Stimulated activated CD4-positive, alpha-beta T cell treated with anti-CD3 and anti-CD28 coated beads, Interleukin-12 subunit alpha, Interleukin-12 subunit beta, amount 100 ng/mL, for 48 hours (primary cell): ENCODE results near the gene AP1M1.

Experiments used
- DNase-seq, 3 donors: peaks; one replicate each; pipeline ENCODE4 v3.0.0-alpha.2; 2020; ENCODE audit warnings: low read depth in 2 of 3, low spot score in 1 of 3

The AP1M1 gene

DNA sequence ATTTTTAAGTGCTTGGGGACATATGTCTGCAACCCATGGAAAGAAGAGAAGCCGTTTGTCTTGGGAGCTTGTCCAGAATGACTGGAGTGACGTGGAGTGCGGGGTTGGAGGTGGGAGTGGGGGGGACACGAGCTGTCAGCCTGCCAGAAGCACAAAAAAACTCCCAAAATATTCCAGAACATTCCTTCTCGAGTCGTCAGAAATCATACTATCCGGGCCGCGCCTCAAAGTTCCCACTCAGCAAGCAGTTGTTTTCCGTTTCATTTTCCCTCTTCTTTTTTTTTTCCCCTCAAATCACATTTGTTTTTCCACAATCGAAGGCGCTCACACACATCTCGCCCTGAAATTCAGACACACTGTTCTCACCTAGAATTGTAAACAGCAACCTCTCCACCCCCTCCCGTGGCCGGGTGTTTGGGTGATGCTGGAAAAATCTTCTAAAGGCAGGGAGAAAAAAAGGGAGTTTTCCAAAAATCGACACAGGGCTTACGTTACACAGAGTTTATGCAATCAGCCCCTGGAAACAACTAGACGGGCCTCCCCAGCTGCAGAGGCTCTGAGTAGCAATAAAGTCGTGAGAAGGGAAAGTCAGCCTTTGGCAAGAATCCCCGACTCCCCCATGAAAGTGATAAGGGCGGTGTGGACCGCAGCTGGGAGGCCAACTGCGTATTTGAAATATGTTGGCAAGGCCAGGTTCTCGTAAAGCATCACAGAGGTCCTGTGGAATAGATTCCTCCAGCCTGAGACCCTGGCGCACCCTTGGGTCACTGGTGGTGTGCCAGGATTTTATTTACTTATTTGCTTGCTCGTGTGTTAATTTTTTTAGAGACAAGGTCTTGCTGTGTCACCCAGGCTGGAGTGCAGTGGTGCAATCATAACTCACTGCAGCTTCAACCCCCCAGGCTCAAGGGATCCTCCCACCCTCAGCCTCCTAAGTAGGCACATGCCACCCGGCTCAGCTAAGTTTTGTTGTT lies 95.7 kb downstream of the AP1M1 start:
- no peak for DNase-seq

DNA sequence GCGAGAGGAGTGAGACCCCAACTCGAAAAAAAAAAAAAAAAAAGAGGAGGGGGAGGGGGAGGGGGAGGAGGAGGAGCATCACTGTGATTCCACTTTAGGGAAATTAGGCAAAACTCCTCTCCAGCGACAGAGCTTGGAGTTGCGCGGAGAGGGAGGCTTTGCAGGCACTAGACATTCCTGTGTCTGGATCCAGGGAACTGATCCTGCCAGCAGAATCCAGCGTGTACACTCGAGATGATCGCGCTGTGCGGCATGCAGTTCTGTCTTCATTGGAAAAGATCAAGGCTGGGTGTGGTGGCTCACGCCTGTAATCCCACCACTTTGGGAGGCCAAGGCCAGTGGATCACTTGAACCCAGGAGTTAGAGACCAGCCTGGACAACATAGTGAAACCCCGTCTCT lies 97.3 kb downstream of the AP1M1 start:
- DNase-seq = no peak
